Superior temporal gyrus (tissue), 1 donor: Measurements from ENCODE around the gene CASP2.

Source experiments
- DNase-seq: peaks from one replicate; pipeline ENCODE4 v3.0.0-alpha.2; 2016; ENCODE audit errors: extremely low spot score

Gene CASP2

GRCh38 chr7:143295870-143296269, 7.7 kb downstream of the CASP2 start:
- no peak for DNase-seq

- DNase-seq, result no peak
Measured at GRCh38 chr7:143296686-143297085, 8.5 kb downstream of the CASP2 start.

- DNase-seq, result no peak
Measured at GRCh38 chr7:143299346-143299745, 11.2 kb downstream of the CASP2 start.

- DNase-seq, result no peak
Measured at GRCh38 chr7:143299840-143300239, 11.7 kb downstream of the CASP2 start.

GRCh38 chr7:143300959-143301935, 13.1 kb downstream of the CASP2 start:
- DNase-seq, result no peak

GRCh38 chr7:143303733-143304132, 15.6 kb downstream of the CASP2 start:
- DNase-seq, result no peak

- DNase-seq, result no peak
Measured at GRCh38 chr7:143304938-143305337, 16.8 kb downstream of the CASP2 start.

- DNase-seq, result peak; percentile 90
Measured at GRCh38 chr7:143305423-143306070, 17.4 kb downstream of the CASP2 start.

- no peak for DNase-seq
Measured at GRCh38 chr7:143308632-143309031, 20.5 kb downstream of the CASP2 start.

GRCh38 chr7:143314127-143314526, 26.0 kb downstream of the CASP2 start:
- DNase-seq, result no peak

GRCh38 chr7:143315776-143316175, 27.6 kb downstream of the CASP2 start, which contains the start of gene CLCN1:
Gene CLCN1 (plus strand): TSS chr7:143316111. CDS start chr7:143316213, 102 bp downstream.
- DNase-seq, result no peak

GRCh38 chr7:143316492-143316891, 28.3 kb downstream of the CASP2 start:
- DNase-seq, result peak; percentile 37

GRCh38 chr7:143318661-143319060, 30.5 kb downstream of the CASP2 start:
- no peak for DNase-seq

- no peak for DNase-seq
Measured at GRCh38 chr7:143320620-143321019, 32.5 kb downstream of the CASP2 start.

GRCh38 chr7:143321242-143321641, 33.1 kb downstream of the CASP2 start:
- no peak for DNase-seq

GRCh38 chr7:143321734-143322133, 33.6 kb downstream of the CASP2 start:
- no peak for DNase-seq

GRCh38 chr7:143322760-143323633, 34.8 kb downstream of the CASP2 start:
- DNase-seq, result no peak

- no peak for DNase-seq
Measured at GRCh38 chr7:143323653-143324052, 35.5 kb downstream of the CASP2 start.

GRCh38 chr7:143325240-143325639, 37.1 kb downstream of the CASP2 start:
- DNase-seq, result no peak

GRCh38 chr7:143327903-143328302, 39.8 kb downstream of the CASP2 start:
- no peak for DNase-seq

- no peak for DNase-seq
Measured at GRCh38 chr7:143329471-143330170, 41.5 kb downstream of the CASP2 start.
